GM21390 (cell line): Measurements from ENCODE around the gene AGBL1.
"Not testable (repeated sequence)": the region's sequence is repeated elsewhere in the genome, so short reads cannot be mapped to it uniquely, and the experiment has no call there.

Source experiments
- ATAC-seq: cut with Tn5 transposase; IDR thresholded peaks from one replicate; pipeline ENCODE4 v1.9.1; 2021; ENCODE audit not compliant: unreplicated experiment

Gene AGBL1

GRCh38 chr15:87038404-87038803 lies 958.7 kb downstream of the AGBL1 start:
- ATAC-seq: no peak

GRCh38 chr15:87042619-87043018 lies 962.9 kb downstream of the AGBL1 start:
- ATAC-seq: not testable (repeated sequence)

- no peak for ATAC-seq
These were observed 966.1 kb downstream of the AGBL1 start for GRCh38 chr15:87045746-87046145.

GRCh38 chr15:87047203-87047965 lies 967.7 kb downstream of the AGBL1 start:
- no peak for ATAC-seq
